CD4-positive, CD25-positive, alpha-beta regulatory T cell (primary cell): ENCODE measurements around the gene CEMIP2. TPM values are rescaled to one million over a fixed set of nuclear protein-coding genes. Genes with fewer than 3 reads are reported as not detected.

Source experiments
- ATAC-seq, 2 donors: fragments of 150-1000 bp; cut with Tn5 transposase; one replicate each; pipeline ENCODE4 v1.10.0; 2021; ENCODE audit warnings: low read depth in 2 of 2, moderate number of reproducible peaks in 2 of 2, moderate library complexity in 1 of 2
- DNase-seq, 3 donors: peaks; one replicate each; pipeline versions ENCODE4 v3.0.0 to v3.0.0-alpha.2; 2012 to 2022; ENCODE audit warnings: mixed read lengths in 1 of 3
- H3K27ac ChIP-seq: one replicate; pipeline ENCODE4 v1.7.0; 2013; ENCODE audit warnings: mild to moderate bottlenecking, low read length; ENCODE audit not compliant: insufficient read depth, poor library complexity, severe bottlenecking
- H3K27me3 ChIP-seq: one replicate; pipeline ENCODE4 v1.7.0; 2013; ENCODE audit warnings: low read length; ENCODE audit not compliant: control insufficient read depth, insufficient read depth
- H3K36me3 ChIP-seq: one replicate; pipeline ENCODE4 v1.7.0; 2013; ENCODE audit warnings: mild to moderate bottlenecking, low read length, moderate library complexity; ENCODE audit not compliant: control insufficient read depth, insufficient read depth
- H3K4me1 ChIP-seq: 2 replicates; pipeline ENCODE4 v1.7.0; 2013; ENCODE audit warnings: mild to moderate bottlenecking, low read length; ENCODE audit not compliant: insufficient read depth, control insufficient read depth, poor library complexity, severe bottlenecking
- H3K4me3 ChIP-seq: one replicate; pipeline ENCODE4 v1.7.0; 2013; ENCODE audit warnings: low read depth, mild to moderate bottlenecking, low read length, moderate library complexity
- H3K9me3 ChIP-seq, 2 experiments: 1 replicate in 1 of 2; 2 replicates in 1 of 2; pipeline ENCODE4 v1.7.0; 2013; ENCODE audit warnings: low read length in 2 of 2, mild to moderate bottlenecking in 1 of 2, moderate library complexity in 1 of 2; ENCODE audit not compliant: control insufficient read depth in 2 of 2
- H3K27ac Mint-ChIP-seq, 3 donors: one replicate each; pipeline ENCODE4 v1.8.0; 2020 to 2022; ENCODE audit warnings: mild to moderate bottlenecking in 3 of 3, mixed read lengths in 3 of 3, moderate library complexity in 2 of 3
- H3K27me3 Mint-ChIP-seq: one replicate; pipeline ENCODE4 v1.8.0; 2022; ENCODE audit warnings: mild to moderate bottlenecking, mixed read lengths
- H3K36me3 Mint-ChIP-seq: one replicate; pipeline ENCODE4 v1.8.0; 2020; ENCODE audit warnings: mixed read lengths
- H3K4me1 Mint-ChIP-seq, 4 donors: one replicate each; pipeline ENCODE4 v1.8.0; 2020 to 2022; ENCODE audit warnings: mixed read lengths in 4 of 4, mild to moderate bottlenecking in 1 of 4
- H3K4me3 Mint-ChIP-seq, 4 donors: one replicate each; pipeline ENCODE4 v1.8.0; 2020 to 2022; ENCODE audit warnings: mild to moderate bottlenecking in 4 of 4, mixed read lengths in 4 of 4, moderate library complexity in 3 of 4
- H3K9me3 Mint-ChIP-seq, 7 donors: one replicate each; pipeline ENCODE4 v1.8.0; 2020 to 2022; ENCODE audit warnings: mixed read lengths in 7 of 7, mild to moderate bottlenecking in 3 of 7, moderate library complexity in 2 of 7
- polyA plus RNA-seq, 4 donors: library from polyadenylated mRNA; unstranded; fragments of 300-500 nt; fragmentation: Illumina TruSeq; gene quantifications; one replicate each; pipeline ENCODE4 v1.2.3, GENCODE V29; 2021
- total RNA-seq: library from RNA; stranded (reverse); gene quantifications from one replicate; pipeline ENCODE4 v1.2.3, GENCODE V29; 2022

Gene CEMIP2
- total and polyA plus RNA-seq, 5 donors from 2014 or later, result 25.8 to 407 (median 28.4) TPM

- no peak overlapping the region for H3K27ac ChIP-seq
- DNase-seq (no peak), ATAC-seq (no peak)
- no peaks in the 10 kb centered on the region for H3K27me3 ChIP-seq
- H3K36me3 ChIP-seq, result peaks cover 3% of the 10 kb centered on the region
- H3K36me3 Mint-ChIP-seq, result peaks cover 19% of the 10 kb centered on the region
- H3K4me1 Mint-ChIP-seq, result peaks cover 10 to 22% (median 13%) of the 10 kb centered on the region in 4 donors
- peaks cover 0 to 1% (median 0%) of the 10 kb centered on the region in 7 donors for H3K9me3 Mint-ChIP-seq
- no peaks in the 10 kb centered on the region for H3K27me3 Mint-ChIP-seq
- H3K27ac Mint-ChIP-seq, result no peak overlapping the region
- no peak overlapping the region for H3K4me3 Mint-ChIP-seq
- no peak overlapping the region for H3K4me3 ChIP-seq
- H3K4me1 ChIP-seq, result no peaks in the 10 kb centered on the region
- no peaks in the 10 kb centered on the region for H3K9me3 ChIP-seq
These were observed 92.5 kb downstream of the CEMIP2 start for GRCh38 chr9:71675857-71676165.

DNA sequence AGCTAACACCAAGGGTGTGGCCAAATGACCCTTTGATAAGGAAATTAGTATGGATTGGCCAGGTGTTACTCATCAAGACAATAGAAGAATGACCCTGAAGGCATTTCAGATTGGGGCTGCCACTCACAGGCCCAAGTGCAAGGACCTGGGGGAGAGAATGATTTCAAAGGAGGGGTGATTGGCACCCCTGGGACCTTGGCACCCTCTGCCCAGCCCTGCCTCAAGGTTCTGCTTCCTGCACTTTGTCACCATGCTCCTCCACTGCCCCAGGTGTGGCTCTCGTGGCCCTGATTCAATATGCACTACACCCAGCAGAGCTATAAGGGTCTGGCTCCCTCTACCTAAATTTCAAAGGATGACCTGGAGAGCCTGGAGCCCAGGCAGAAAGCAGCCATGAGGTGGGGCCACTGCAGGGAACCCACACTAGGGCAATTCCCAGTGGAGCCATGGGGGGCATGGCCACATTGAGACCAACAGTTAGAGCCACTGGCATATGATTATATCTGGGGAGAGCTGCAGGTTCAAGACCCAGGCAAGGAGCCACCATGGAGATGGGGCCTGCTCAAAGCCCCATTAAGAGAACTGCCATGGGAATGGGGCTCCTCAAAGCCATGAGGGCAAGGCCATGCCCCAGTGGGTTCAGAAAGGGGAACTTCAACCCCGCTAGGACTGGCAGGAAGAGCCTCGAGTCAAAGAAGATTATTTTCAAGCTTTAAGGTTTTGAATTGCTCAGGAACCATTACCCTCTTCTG lies 93.0 kb downstream of the CEMIP2 start:
- no peak overlapping the region for H3K27ac Mint-ChIP-seq
- peaks cover 16% of the 10 kb centered on the region for H3K36me3 Mint-ChIP-seq
- H3K36me3 ChIP-seq, result peaks cover 3% of the 10 kb centered on the region
- no peaks in the 10 kb centered on the region for H3K27me3 ChIP-seq
- ATAC-seq (no peak), DNase-seq (no peak)
- no peaks in the 10 kb centered on the region for H3K27me3 Mint-ChIP-seq
- peaks cover 0 to 1% (median 0%) of the 10 kb centered on the region in 7 donors for H3K9me3 Mint-ChIP-seq
- no peaks in the 10 kb centered on the region for H3K9me3 ChIP-seq
- no peaks in the 10 kb centered on the region for H3K4me1 ChIP-seq
- H3K4me3 Mint-ChIP-seq, result no peak overlapping the region
- peaks cover 9 to 22% (median 13%) of the 10 kb centered on the region in 4 donors for H3K4me1 Mint-ChIP-seq
- no peak overlapping the region for H3K4me3 ChIP-seq
- H3K27ac ChIP-seq, result no peak overlapping the region

DNA sequence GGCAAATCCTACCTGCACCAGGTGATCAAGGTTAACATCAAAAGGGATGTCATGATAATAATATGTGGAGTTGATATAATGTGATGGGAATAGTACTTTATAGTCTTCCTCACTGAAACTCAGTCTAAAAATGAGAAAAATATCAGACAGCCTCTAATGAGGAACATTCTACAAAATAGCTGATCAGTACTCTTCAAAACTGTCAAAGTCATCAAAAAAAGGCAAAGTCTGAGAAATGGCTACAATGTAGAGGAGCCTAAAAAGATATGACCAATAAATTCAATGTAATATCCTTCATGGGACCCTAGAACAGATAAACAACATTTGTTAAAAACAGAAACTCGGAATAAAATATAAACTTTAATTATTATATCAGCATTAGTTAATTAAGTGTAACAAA lies 95.7 kb downstream of the CEMIP2 start:
- Histone ChIP-seq H3K27me3 (no peaks in the 10 kb centered on the region), H3K36me3 (no peaks in the 10 kb centered on the region), H3K4me1 (no peaks in the 10 kb centered on the region), H3K4me3 (no peak overlapping the region), H3K27ac (no peak overlapping the region), H3K9me3 (no peaks in the 10 kb centered on the region)
- Mint-ChIP-seq H3K9me3 (peaks cover 0 to 3% (median 0%) of the 10 kb centered on the region in 7 donors), H3K27me3 (peaks cover 4% of the 10 kb centered on the region), H3K4me1 (peaks cover 0 to 9% (median 0%) of the 10 kb centered on the region in 4 donors), H3K4me3 (no peak overlapping the region), H3K36me3 (peaks cover 3% of the 10 kb centered on the region), H3K27ac (peak overlapping the region in 1 of 3 donors; percentile 10)
- ATAC-seq (no peak), DNase-seq (no peak)

- Mint-ChIP-seq H3K27ac (peak overlapping the region in 1 of 3 donors; percentile 64), H3K9me3 (peaks cover 0 to 3% (median 0%) of the 10 kb centered on the region in 7 donors), H3K4me1 (peaks cover 0 to 6% (median 0%) of the 10 kb centered on the region in 4 donors), H3K36me3 (peaks cover 3% of the 10 kb centered on the region), H3K27me3 (peaks cover 4% of the 10 kb centered on the region), H3K4me3 (no peak overlapping the region)
- Histone ChIP-seq H3K27me3 (no peaks in the 10 kb centered on the region), H3K4me3 (no peak overlapping the region), H3K36me3 (no peaks in the 10 kb centered on the region), H3K27ac (no peak overlapping the region), H3K9me3 (no peaks in the 10 kb centered on the region), H3K4me1 (no peaks in the 10 kb centered on the region)
- DNase-seq, result no peak
- ATAC-seq, result no peak
These were observed 97.0 kb downstream of the CEMIP2 start for GRCh38 chr9:71671289-71671688.

GRCh38 chr9:71670121-71670520 lies 98.2 kb downstream of the CEMIP2 start:
- H3K27ac ChIP-seq, result no peak overlapping the region
- H3K9me3 ChIP-seq, result no peaks in the 10 kb centered on the region
- no peak overlapping the region for H3K4me3 Mint-ChIP-seq
- H3K27me3 ChIP-seq, result peaks cover 2% of the 10 kb centered on the region
- peaks cover 4% of the 10 kb centered on the region for H3K27me3 Mint-ChIP-seq
- H3K36me3 Mint-ChIP-seq, result peaks cover 3% of the 10 kb centered on the region
- H3K36me3 ChIP-seq, result no peaks in the 10 kb centered on the region
- H3K9me3 Mint-ChIP-seq, result peaks cover 0 to 3% (median 0%) of the 10 kb centered on the region in 7 donors
- H3K27ac Mint-ChIP-seq, result no peak overlapping the region
- no peak for DNase-seq
- no peak for ATAC-seq
- no peaks in the 10 kb centered on the region for H3K4me1 ChIP-seq
- H3K4me1 Mint-ChIP-seq, result peaks cover 0 to 6% (median 0%) of the 10 kb centered on the region in 4 donors
- no peak overlapping the region for H3K4me3 ChIP-seq

DNA sequence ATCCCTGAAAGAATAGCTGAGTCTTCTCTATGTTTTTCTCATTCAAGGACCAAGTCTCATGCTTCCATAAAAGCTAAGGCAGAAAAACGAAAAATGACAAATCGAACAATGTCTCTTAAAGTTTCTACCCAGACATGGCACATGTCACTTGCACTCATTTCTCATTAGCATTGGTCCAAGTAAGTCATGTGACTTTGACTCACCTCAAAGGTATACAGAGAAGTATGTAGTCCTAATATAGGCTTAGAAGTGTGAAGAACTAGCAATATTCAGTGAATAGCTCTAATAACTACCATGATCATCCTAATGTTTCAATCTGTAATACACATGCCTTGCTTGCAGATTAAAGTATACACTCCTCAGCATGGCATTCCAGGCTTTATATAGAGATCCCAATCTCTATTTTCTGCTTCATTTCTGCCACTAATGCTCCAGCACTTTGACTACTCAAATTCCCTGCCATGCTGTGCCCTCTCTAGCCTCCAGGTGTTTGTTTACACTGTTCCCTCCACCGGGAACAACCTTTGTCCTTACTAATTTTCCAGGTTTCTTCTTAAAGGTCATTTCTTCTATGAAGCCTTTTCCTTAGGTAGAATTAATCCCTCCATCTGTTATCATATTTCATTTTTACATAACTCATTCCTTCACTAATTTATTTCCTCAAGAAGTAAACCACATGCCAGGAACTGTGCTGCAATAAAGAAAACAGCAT lies 98.9 kb downstream of the CEMIP2 start:
- Mint-ChIP-seq H3K9me3 (peaks cover 0 to 3% (median 0%) of the 10 kb centered on the region in 7 donors), H3K27me3 (peaks cover 4% of the 10 kb centered on the region), H3K27ac (no peak overlapping the region), H3K4me3 (no peak overlapping the region), H3K36me3 (peaks cover under 1% of the 10 kb centered on the region), H3K4me1 (peaks cover 0 to under 1% (median 0%) of the 10 kb centered on the region in 4 donors)
- H3K36me3 ChIP-seq, result no peaks in the 10 kb centered on the region
- no peak for DNase-seq
- no peak overlapping the region for H3K27ac ChIP-seq
- ATAC-seq, result no peak
- H3K9me3 ChIP-seq, result no peaks in the 10 kb centered on the region
- no peaks in the 10 kb centered on the region for H3K4me1 ChIP-seq
- peaks cover 2% of the 10 kb centered on the region for H3K27me3 ChIP-seq
- H3K4me3 ChIP-seq, result no peak overlapping the region

DNA sequence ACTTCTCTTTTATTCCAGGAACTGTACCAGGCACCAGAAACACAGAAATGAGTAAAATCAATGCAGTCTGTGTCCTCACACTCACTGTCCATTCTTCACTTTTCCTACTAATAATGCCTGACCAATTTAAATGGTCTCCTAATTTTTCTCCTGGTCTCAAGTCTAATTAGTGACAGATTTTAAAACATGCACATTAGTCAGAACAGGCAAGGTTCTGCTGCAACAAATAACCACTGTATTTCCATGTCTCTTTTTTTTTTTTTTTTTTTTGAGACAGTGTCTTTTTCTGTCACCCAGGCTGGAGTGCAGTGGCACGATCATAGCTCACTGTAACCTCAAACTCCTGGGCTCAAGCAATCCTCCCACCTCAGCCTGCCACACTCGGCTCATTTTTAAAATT lies 99.6 kb downstream of the CEMIP2 start:
- Mint-ChIP-seq H3K27me3 (peaks cover 10% of the 10 kb centered on the region), H3K36me3 (no peaks in the 10 kb centered on the region), H3K4me1 (no peaks in the 10 kb centered on the region), H3K9me3 (peaks cover 0 to 3% (median 0%) of the 10 kb centered on the region in 7 donors), H3K27ac (no peak overlapping the region), H3K4me3 (no peak overlapping the region)
- no peak overlapping the region for H3K4me3 ChIP-seq
- no peak overlapping the region for H3K27ac ChIP-seq
- DNase-seq (no peak), ATAC-seq (no peak)
- H3K27me3 ChIP-seq, result peaks cover 2% of the 10 kb centered on the region
- no peaks in the 10 kb centered on the region for H3K9me3 ChIP-seq
- no peaks in the 10 kb centered on the region for H3K4me1 ChIP-seq
- no peaks in the 10 kb centered on the region for H3K36me3 ChIP-seq
